HL-60 (cell line): ENCODE measurements around the gene PDE1C.

Experiments
- DNase-seq, 2 experiments: peaks; one replicate each; pipeline ENCODE4 v3.0.0-alpha.2; 2010 to 2020; ENCODE audit warnings: low read depth in 1 of 2, low spot score in 1 of 2
- H3K27ac ChIP-seq: fragments of 250-450 bp; sonication (Bioruptor Pico); replicated peaks from 2 replicates; pipeline ENCODE4 v1.5.1; 2020; ENCODE audit warnings: mild to moderate bottlenecking, moderate library complexity
- H3K27me3 ChIP-seq: fragments of 250-450 bp; sonication (Bioruptor Pico); 2 replicates; pipeline ENCODE4 v1.5.1; 2021; ENCODE audit warnings: mild to moderate bottlenecking, moderate library complexity; ENCODE audit not compliant: insufficient read depth, poor library complexity, severe bottlenecking
- H3K4me3 ChIP-seq: replicated peaks from 2 replicates; pipeline ENCODE4 v1.5.1; 2011; ENCODE audit warnings: mild to moderate bottlenecking, control low read depth, low read length; ENCODE audit not compliant: insufficient read depth
- CTCF ChIP-seq: IDR thresholded peaks from one replicate; pipeline ENCODE4 v1.5.1; 2011; ENCODE audit warnings: low read length, control low read depth, inconsistent platforms; ENCODE audit not compliant: insufficient read depth
- GABPA ChIP-seq: IDR thresholded peaks from 2 replicates; pipeline ENCODE4 v1.6.1; 2012; ENCODE audit warnings: low read depth
- POLR2AphosphoS5 ChIP-seq: IDR thresholded peaks from 2 replicates; pipeline ENCODE4 v1.6.1; 2012; ENCODE audit warnings: low read depth
- REST ChIP-seq: IDR thresholded peaks from 2 replicates; pipeline ENCODE4 v1.6.1; 2012; ENCODE audit warnings: low read depth; ENCODE audit not compliant: insufficient replicate concordance
- SPI1 ChIP-seq: IDR thresholded peaks from 2 replicates; pipeline ENCODE4 v1.6.1; 2012; ENCODE audit warnings: low read depth, mild to moderate bottlenecking, borderline replicate concordance

Gene PDE1C

DNA sequence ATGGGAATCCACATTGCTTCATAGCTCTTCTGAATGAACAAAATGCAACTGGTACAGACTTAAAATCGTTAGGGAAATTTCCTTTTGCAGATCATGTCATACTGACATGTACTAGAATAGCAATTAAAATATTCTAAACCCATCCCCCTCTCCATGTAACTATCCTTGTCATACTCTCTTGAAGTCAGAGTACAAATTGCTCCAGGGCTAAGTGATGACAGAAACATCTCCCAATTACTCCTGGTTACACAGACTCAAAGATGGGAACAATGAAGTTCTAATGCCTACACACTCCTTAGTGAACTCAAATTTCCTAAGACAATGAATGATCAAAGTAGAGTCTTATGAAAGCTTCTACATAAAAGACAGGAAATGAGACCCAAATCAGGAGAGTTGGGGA lies 87.2 kb downstream of the PDE1C start:
- no peak overlapping the region for H3K27ac ChIP-seq
- DNase-seq: no peak
- H3K27me3 ChIP-seq: no peaks in the 10 kb centered on the region
- H3K4me3 ChIP-seq: no peak overlapping the region
- TF ChIP-seq SPI1 (no peak), POLR2AphosphoS5 (no peak), REST (no peak), CTCF (no peak), GABPA (no peak)

- Histone ChIP-seq H3K4me3 (no peak overlapping the region), H3K27ac (no peak overlapping the region), H3K27me3 (no peaks in the 10 kb centered on the region)
- no peak for DNase-seq
- TF ChIP-seq REST: no peak
These were observed 88.3 kb downstream of the PDE1C start for GRCh38 chr7:31981874-31982390.

DNA sequence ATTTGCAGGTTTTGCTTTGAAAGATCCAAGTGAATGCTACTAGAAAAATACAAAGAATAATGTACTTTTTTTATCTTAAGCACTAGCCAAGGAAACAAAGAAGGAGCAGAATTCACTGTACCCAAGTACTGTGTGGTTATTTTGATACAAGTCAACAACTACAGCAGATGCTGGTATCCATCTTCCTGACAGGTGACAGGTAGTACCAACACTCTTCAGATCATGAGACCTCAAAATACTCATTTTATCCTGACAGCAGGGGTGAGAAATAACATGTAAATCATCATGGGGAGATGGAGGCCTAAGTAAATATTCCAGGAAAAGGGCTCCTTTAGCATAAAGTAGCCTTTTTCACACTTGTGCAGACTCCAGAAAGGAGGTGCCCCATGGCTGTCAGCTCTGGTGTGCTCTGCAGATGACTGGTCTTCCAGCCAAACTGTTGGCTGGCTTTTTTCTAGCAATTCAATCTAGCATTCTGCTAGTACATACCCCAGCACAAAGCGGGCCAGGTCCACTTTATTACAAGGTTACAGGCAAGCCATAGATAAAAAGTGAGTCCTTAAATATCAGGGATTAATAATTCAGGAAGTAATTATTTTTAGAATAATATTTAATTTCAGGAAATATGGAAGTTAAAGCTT lies 90.4 kb downstream of the PDE1C start:
- Histone ChIP-seq H3K4me3 (no peak overlapping the region), H3K27me3 (no peaks in the 10 kb centered on the region), H3K27ac (no peak overlapping the region)
- no peak for DNase-seq
- TF ChIP-seq GABPA (no peak), POLR2AphosphoS5 (no peak), CTCF (no peak), REST (no peak), SPI1 (no peak)
